Liver (tissue), 9 donors: ENCODE measurements around the gene CDH20. TPM values are rescaled to one million over a fixed set of nuclear protein-coding genes. Genes with fewer than 3 reads are reported as not detected.

Experiments used
- DNase-seq: peaks from one replicate; pipeline ENCODE4 v3.0.0-alpha.2; 2017; ENCODE audit warnings: low spot score
- H3K27ac ChIP-seq, 2 donors: one replicate each; pipeline ENCODE4 v1.7.0; 2013; ENCODE audit warnings: inconsistent platforms in 2 of 2, low read length in 2 of 2, control low read depth in 1 of 2, low read depth in 1 of 2, mild to moderate bottlenecking in 1 of 2
- H3K27me3 ChIP-seq, 4 donors: one replicate each; pipeline versions ENCODE4 v1.6.1 to v1.7.0; 2013; ENCODE audit warnings: low read length in 3 of 4, inconsistent platforms in 1 of 4, mild to moderate bottlenecking in 1 of 4, moderate library complexity in 1 of 4; ENCODE audit not compliant: control insufficient read depth in 4 of 4, insufficient read depth in 4 of 4
- H3K36me3 ChIP-seq, 4 donors: one replicate each; pipeline versions ENCODE4 v1.6.1 to v1.7.0; 2013; ENCODE audit warnings: low read length in 3 of 4, mild to moderate bottlenecking in 3 of 4, low read depth in 1 of 4, moderate library complexity in 1 of 4; ENCODE audit not compliant: control insufficient read depth in 4 of 4, insufficient read depth in 3 of 4
- H3K4me1 ChIP-seq, 4 donors: one replicate each; pipeline versions ENCODE4 v1.6.1 to v1.7.0; 2013; ENCODE audit warnings: low read length in 3 of 4, mild to moderate bottlenecking in 3 of 4, moderate library complexity in 1 of 4; ENCODE audit not compliant: control insufficient read depth in 4 of 4, insufficient read depth in 4 of 4
- H3K4me3 ChIP-seq, 3 donors: one replicate each; pipeline versions ENCODE4 v1.6.1 to v1.7.0; 2013; ENCODE audit warnings: low read length in 3 of 3, control low read depth in 1 of 3, low read depth in 1 of 3, mild to moderate bottlenecking in 1 of 3
- H3K9ac ChIP-seq, 2 donors: one replicate each; pipeline ENCODE4 v1.7.0; 2013; ENCODE audit warnings: low read length in 2 of 2, mild to moderate bottlenecking in 2 of 2, moderate library complexity in 2 of 2, control low read depth in 1 of 2, low read depth in 1 of 2
- H3K9me3 ChIP-seq, 4 donors: one replicate each; pipeline versions ENCODE4 v1.6.1 to v1.7.0; 2013; ENCODE audit warnings: low read length in 3 of 4; ENCODE audit not compliant: control insufficient read depth in 4 of 4
- CTCF ChIP-seq: fragments of 150-350 bp; IDR thresholded peaks from 2 replicates; pipeline ENCODE4 v1.5.1; 2017; ENCODE audit warnings: improper control_type of control experiment, low read depth, low read length; ENCODE audit not compliant: missing input control
- EGR1 ChIP-seq, 2 donors: IDR thresholded peaks; 2 replicates each; pipeline ENCODE4 v1.6.1; 2016 to 2018; ENCODE audit warnings: antibody characterized with exemption in 2 of 2, low read depth in 2 of 2
- FOXA1 ChIP-seq: IDR thresholded peaks from 2 replicates; pipeline ENCODE4 v1.6.1; 2016; ENCODE audit warnings: antibody characterized with exemption
- FOXA2 ChIP-seq: IDR thresholded peaks from 2 replicates; pipeline ENCODE4 v1.6.1; 2016; ENCODE audit warnings: antibody characterized with exemption
- GABPA ChIP-seq, 2 donors: IDR thresholded peaks in 1 of 2; conservative IDR thresholded peaks in 1 of 2; 2 replicates each; pipeline ENCODE4 v1.6.1; 2016; ENCODE audit warnings: antibody characterized with exemption in 2 of 2, mild to moderate bottlenecking in 1 of 2, moderate library complexity in 1 of 2
- HNF4A ChIP-seq, 2 donors: conservative IDR thresholded peaks; 2 replicates each; pipeline ENCODE4 v1.6.1; 2016; ENCODE audit warnings: antibody characterized with exemption in 2 of 2, mild to moderate bottlenecking in 2 of 2
- HNF4G ChIP-seq: IDR thresholded peaks from 2 replicates; pipeline ENCODE4 v1.6.1; 2016; ENCODE audit warnings: antibody characterized with exemption
- JUND ChIP-seq, 2 donors: IDR thresholded peaks; 2 replicates each; pipeline ENCODE4 v1.6.1; 2016; ENCODE audit warnings: antibody characterized with exemption in 2 of 2
- MAX ChIP-seq: IDR thresholded peaks from 2 replicates; pipeline ENCODE4 v1.6.1; 2016; ENCODE audit warnings: antibody characterized with exemption
- NR2F2 ChIP-seq: IDR thresholded peaks from 2 replicates; pipeline ENCODE4 v1.6.1; 2016; ENCODE audit warnings: antibody characterized with exemption
- RAD21 ChIP-seq, 2 donors: IDR thresholded peaks; 2 replicates each; pipeline ENCODE4 v1.6.1; 2016; ENCODE audit warnings: antibody characterized with exemption in 2 of 2, mild to moderate bottlenecking in 2 of 2
- REST ChIP-seq: IDR thresholded peaks from 2 replicates; pipeline ENCODE4 v1.6.1; 2016; ENCODE audit warnings: antibody characterized with exemption, mild to moderate bottlenecking
- RXRA ChIP-seq, 2 donors: IDR thresholded peaks; 2 replicates each; pipeline ENCODE4 v1.6.1; 2017 to 2018; ENCODE audit warnings: antibody characterized with exemption in 2 of 2, mild to moderate bottlenecking in 1 of 2
- SP1 ChIP-seq: IDR thresholded peaks from 2 replicates; pipeline ENCODE4 v1.6.1; 2018; ENCODE audit warnings: antibody characterized with exemption, mild to moderate bottlenecking
- TAF1 ChIP-seq: conservative IDR thresholded peaks from 2 replicates; pipeline ENCODE4 v1.6.1; 2016; ENCODE audit warnings: antibody characterized with exemption, mild to moderate bottlenecking
- YY1 ChIP-seq: IDR thresholded peaks from 2 replicates; pipeline ENCODE4 v1.6.1; 2016; ENCODE audit warnings: antibody characterized with exemption, mild to moderate bottlenecking
- WGBS: extraction: QIAGEN DNeasy Blood & Tissue Kit; methylation state at CpG from one replicate; pipeline ENCODE4 v1.1.7; 2013; 5-methylcytosine and 5-hydroxymethylcytosine counted together
- polyA plus RNA-seq, 2 donors: library from polyadenylated mRNA; stranded (reverse) in 1 of 2; unstranded in 1 of 2; fragments of 200-250 nt in 1 of 2; fragments of >200 nt in 1 of 2; fragmentation: Nextera tagmentation in 1 of 2; extraction: Ambion mirVana in 1 of 2; gene quantifications; one replicate each; pipeline versions ENCODE4 v1.2.1 to v1.2.3, GENCODE V29; 2013 to 2015
- total RNA-seq, 2 donors: library from RNA; depleted of rRNA; stranded (reverse); fragments of >200 nt; gene quantifications; one replicate each; pipeline ENCODE4 v1.2.3, GENCODE V29; 2014
- TF ChIP-seq, protein P1 (sequence below): IDR thresholded peaks from 2 replicates; pipeline ENCODE4 v1.6.1; 2016; ENCODE audit warnings: antibody characterized with exemption
- TF ChIP-seq, protein P2 (sequence below): IDR thresholded peaks from 2 replicates; pipeline ENCODE4 v1.6.1; 2016; ENCODE audit warnings: antibody characterized with exemption
- donor health status: healthy.
- donor health status: healthy.
- donor health status: healthy.
- donor health status: healthy.
- donor health status: healthy.

Gene CDH20
- total and polyA plus RNA-seq, 4 donors, result 0.08 to 0.11 (median 0.09) TPM; not detected in 1

DNA sequence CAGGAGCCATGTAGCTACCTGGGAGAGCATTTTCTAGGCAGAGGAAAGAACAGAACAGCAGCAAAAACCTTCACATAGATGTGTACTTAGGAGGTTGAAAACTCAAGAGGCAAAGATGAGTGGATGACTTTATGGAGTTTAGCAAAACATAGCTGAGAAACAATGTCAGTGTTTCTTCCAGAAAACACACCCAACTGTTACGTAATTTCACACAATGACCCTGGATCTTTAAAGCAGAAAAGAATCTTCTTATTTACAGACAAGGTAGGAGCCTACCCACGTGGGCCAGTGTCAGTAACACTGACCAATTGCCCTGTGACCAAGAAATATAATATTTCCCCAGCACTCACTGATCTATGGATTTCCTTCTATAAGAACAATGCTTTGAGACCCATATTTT, 254.6 kb downstream of the CDH20 start:
- TF ChIP-seq REST (no peak), HNF4G (no peak), FOXA1 (no peak), EGR1 (IDR thresholded peaks at IDR 0.05; ENCODE audit: low read depth in 2 of 2) (no peak), CTCF (no peak)
- H3K27ac ChIP-seq, result no peak overlapping the region
- no peak overlapping the region for H3K4me3 ChIP-seq
- no peak for DNase-seq
- H3K9ac ChIP-seq, result no peak overlapping the region
- no peaks in the 10 kb centered on the region for H3K36me3 ChIP-seq
- no peaks in the 10 kb centered on the region for H3K9me3 ChIP-seq
- no peaks in the 10 kb centered on the region for H3K27me3 ChIP-seq
- 51% methylated on average over 2 of the region's 2 CpGs for WGBS
- no peaks in the 10 kb centered on the region for H3K4me1 ChIP-seq

DNA sequence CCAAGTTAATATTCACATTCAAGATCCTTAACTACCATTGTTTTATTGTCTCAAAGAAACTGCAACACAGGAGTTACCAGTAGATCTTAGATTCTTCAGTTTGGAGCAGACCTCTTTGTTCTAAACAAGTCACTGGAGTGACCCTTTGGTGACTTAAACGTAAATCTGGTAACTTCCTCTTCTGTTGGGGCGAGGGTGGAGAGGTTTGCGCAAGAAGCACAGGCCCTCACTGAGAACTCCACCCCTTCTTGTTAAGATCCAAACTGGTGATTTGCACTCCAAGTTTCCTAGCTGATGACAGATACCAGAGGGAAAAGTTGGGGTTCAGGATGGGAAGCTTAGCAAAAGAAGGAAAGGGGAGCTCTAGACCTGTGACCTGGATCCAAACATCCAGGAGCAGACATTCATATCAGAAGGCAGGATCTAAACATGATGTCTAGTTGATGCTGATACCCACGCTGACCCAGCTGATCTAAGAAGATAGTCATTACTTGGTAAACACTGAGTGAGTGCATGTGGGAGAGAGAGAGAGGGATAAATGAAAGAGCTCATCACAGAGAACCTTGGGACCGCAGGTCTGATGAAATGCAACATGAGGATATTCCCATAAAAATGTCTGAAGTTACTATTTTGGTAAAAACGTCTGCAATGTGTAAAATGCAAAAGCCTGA, 256.0 kb downstream of the CDH20 start:
- Histone ChIP-seq H3K36me3 (no peaks in the 10 kb centered on the region), H3K9me3 (no peaks in the 10 kb centered on the region), H3K4me3 (no peak overlapping the region), H3K4me1 (no peaks in the 10 kb centered on the region), H3K9ac (no peak overlapping the region), H3K27me3 (no peaks in the 10 kb centered on the region), H3K27ac (no peak overlapping the region)
- DNase-seq, result no peak
- TF ChIP-seq HNF4A (conservative IDR thresholded peaks at IDR 0.05) (no peak), EGR1 (IDR thresholded peaks at IDR 0.05; ENCODE audit: low read depth in 2 of 2) (no peak), SP1 (no peak), RAD21 (IDR thresholded peaks at IDR 0.05) (no peak), CTCF (no peak), MAX (no peak), REST (no peak), FOXA2 (no peak), JUND (IDR thresholded peaks at IDR 0.05) (no peak), RXRA (IDR thresholded peaks at IDR 0.05) (no peak), GABPA (IDR thresholded peaks at IDR 0.05 in 1 of 2, conservative IDR thresholded peaks at IDR 0.05 in 1 of 2) (no peak), FOXA1 (no peak), NR2F2 (no peak), TAF1 (no peak), HNF4G (no peak), YY1 (no peak)
- TF ChIP-seq, protein P1, sequence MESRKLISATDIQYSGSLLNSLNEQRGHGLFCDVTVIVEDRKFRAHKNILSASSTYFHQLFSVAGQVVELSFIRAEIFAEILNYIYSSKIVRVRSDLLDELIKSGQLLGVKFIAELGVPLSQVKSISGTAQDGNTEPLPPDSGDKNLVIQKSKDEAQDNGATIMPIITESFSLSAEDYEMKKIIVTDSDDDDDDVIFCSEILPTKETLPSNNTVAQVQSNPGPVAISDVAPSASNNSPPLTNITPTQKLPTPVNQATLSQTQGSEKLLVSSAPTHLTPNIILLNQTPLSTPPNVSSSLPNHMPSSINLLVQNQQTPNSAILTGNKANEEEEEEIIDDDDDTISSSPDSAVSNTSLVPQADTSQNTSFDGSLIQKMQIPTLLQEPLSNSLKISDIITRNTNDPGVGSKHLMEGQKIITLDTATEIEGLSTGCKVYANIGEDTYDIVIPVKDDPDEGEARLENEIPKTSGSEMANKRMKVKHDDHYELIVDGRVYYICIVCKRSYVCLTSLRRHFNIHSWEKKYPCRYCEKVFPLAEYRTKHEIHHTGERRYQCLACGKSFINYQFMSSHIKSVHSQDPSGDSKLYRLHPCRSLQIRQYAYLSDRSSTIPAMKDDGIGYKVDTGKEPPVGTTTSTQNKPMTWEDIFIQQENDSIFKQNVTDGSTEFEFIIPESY, result no peak
- TF ChIP-seq, protein P2, sequence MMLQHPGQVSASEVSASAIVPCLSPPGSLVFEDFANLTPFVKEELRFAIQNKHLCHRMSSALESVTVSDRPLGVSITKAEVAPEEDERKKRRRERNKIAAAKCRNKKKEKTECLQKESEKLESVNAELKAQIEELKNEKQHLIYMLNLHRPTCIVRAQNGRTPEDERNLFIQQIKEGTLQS, result no peak
- WGBS, result 75% methylated on average over 6 of the region's 6 CpGs
